H1 (cell line): ENCODE measurements around the gene BSG. TPM values are rescaled to one million over a fixed set of nuclear protein-coding genes. Genes with fewer than 3 reads are reported as not detected.

Experiments used
- ATF2 ChIP-seq: IDR thresholded peaks from 2 replicates; pipeline ENCODE4 v1.6.1; 2012; ENCODE audit warnings: low read length, inconsistent platforms
- CEBPB ChIP-seq: IDR thresholded peaks from 2 replicates; pipeline ENCODE4 v1.6.1; 2012; ENCODE audit warnings: low read depth, low read length
- CTBP2 ChIP-seq: IDR thresholded peaks from 2 replicates; pipeline ENCODE4 v1.7.0; 2011; ENCODE audit warnings: borderline replicate concordance, mild to moderate bottlenecking, moderate library complexity, mixed read lengths, low read length; ENCODE audit not compliant: insufficient read depth, insufficient read length
- E2F6 ChIP-seq: IDR thresholded peaks from 2 replicates; pipeline ENCODE4 v1.6.1; 2012; ENCODE audit warnings: inconsistent platforms
- EGR1 ChIP-seq: IDR thresholded peaks from 2 replicates; pipeline ENCODE4 v1.6.1; 2011; ENCODE audit warnings: low read depth, low read length, borderline replicate concordance
- EZH2 ChIP-seq: fragments of 200-600 bp; sonication (generic); IDR thresholded peaks from 2 replicates; pipeline ENCODE4 v1.7.1; 2012; ENCODE audit warnings: low read depth, mild to moderate bottlenecking, moderate library complexity, low read length, inconsistent platforms; ENCODE audit not compliant: severe bottlenecking
- FOSL1 ChIP-seq: IDR thresholded peaks from 2 replicates; pipeline ENCODE4 v1.6.1; 2011; ENCODE audit warnings: mild to moderate bottlenecking, low read depth, low read length, moderate library complexity; ENCODE audit not compliant: insufficient read depth
- GTF2F1 ChIP-seq: IDR thresholded peaks from 2 replicates; pipeline ENCODE4 v1.6.1; 2012; ENCODE audit warnings: low read depth, low read length, improper control_type of control experiment, borderline replicate concordance
- HDAC6 ChIP-seq: IDR thresholded peaks from one replicate; pipeline ENCODE4 v1.7.1; 2012; ENCODE audit warnings: low read depth, mild to moderate bottlenecking, inconsistent platforms, low read length, moderate library complexity
- JUN ChIP-seq: IDR thresholded peaks from 2 replicates; pipeline ENCODE4 v1.6.1; 2011; ENCODE audit warnings: low read depth, mild to moderate bottlenecking, improper control_type of control experiment, low read length
- KDM1A ChIP-seq: fragments of 200-600, 300-600 bp; sonication (generic); IDR thresholded peaks from 2 replicates; pipeline ENCODE4 v1.7.1; 2016; ENCODE audit warnings: mild to moderate bottlenecking, low read length, borderline replicate concordance
- MAX ChIP-seq: IDR thresholded peaks from 2 replicates; pipeline ENCODE4 v1.6.1; 2012; ENCODE audit warnings: inconsistent platforms
- POLR2A ChIP-seq, 2 experiments: IDR thresholded peaks; 1 replicate in 1 of 2; 2 replicates in 1 of 2; pipeline ENCODE4 v1.6.1; 2011; ENCODE audit warnings: low read depth in 2 of 2, low read length in 2 of 2, mild to moderate bottlenecking in 2 of 2; ENCODE audit errors: control extremely low read depth in 1 of 2
- RXRA ChIP-seq: IDR thresholded peaks from 2 replicates; pipeline ENCODE4 v1.6.1; 2011; ENCODE audit warnings: low read depth, mild to moderate bottlenecking, low read length, moderate library complexity; ENCODE audit not compliant: insufficient read depth
- SAP30 ChIP-seq: fragments of 300-600 bp; sonication (generic); IDR thresholded peaks from 2 replicates; pipeline ENCODE4 v1.7.1; 2012; ENCODE audit warnings: low read length, moderate library complexity, mild to moderate bottlenecking, inconsistent platforms; ENCODE audit not compliant: insufficient read depth, insufficient replicate concordance
- SIX5 ChIP-seq: IDR thresholded peaks from 2 replicates; pipeline ENCODE4 v1.6.1; 2011; ENCODE audit warnings: mild to moderate bottlenecking, low read depth, low read length
- SP4 ChIP-seq: IDR thresholded peaks from 2 replicates; pipeline ENCODE4 v1.6.1; 2012; ENCODE audit warnings: low read length, inconsistent platforms
- TCF12 ChIP-seq: IDR thresholded peaks from 2 replicates; pipeline ENCODE4 v1.6.1; 2011; ENCODE audit warnings: low read depth, mild to moderate bottlenecking, low read length
- YY1 ChIP-seq: IDR thresholded peaks from 2 replicates; pipeline ENCODE4 v1.6.1; 2011; ENCODE audit warnings: low read depth, mild to moderate bottlenecking, low read length
- polyA plus RNA-seq, 7 experiments: library from polyadenylated mRNA; depleted of rRNA in 3 of 7; stranded (reverse) in 5 of 7; unstranded in 2 of 7; fragments of >200 nt in 5 of 7; fragments of 200-250 nt in 2 of 7; gene quantifications; 1 replicate in 5 of 7; 2 replicates in 1 of 7; 4 replicates in 1 of 7; pipeline versions ENCODE4 v1.2.1 to v1.2.3, GENCODE V29; 2011 to 2013; ENCODE audit warnings: missing spikeins in 2 of 7, mixed read lengths in 2 of 7
- total RNA-seq: library from RNA; stranded (reverse); fragmentation: NEBNext Ultra II Directional; extraction: Animal tissue kit (Norgen Biotek cat#: 25700); gene quantifications from 2 replicates; pipeline ENCODE4 v1.2.1, GENCODE V29; 2021

The BSG gene
- total and polyA plus RNA-seq, 2 of the 8 experiments (the other 6 are each of a cell fraction or from before 2014, with no cell fraction given): 726 to 1,055 TPM

GRCh38 chr19:532561-533363 is 39.6 kb upstream of the BSG start (continued):
- TF ChIP-seq CTBP2 (no peak), YY1 (no peak), TCF12 (0 out of 2 replicates have a peak, but pooled peaks have one; percentile 46), SIX5 (no peak), ATF2 (no peak), SP4 (no peak), KDM1A (no peak), POLR2A (IDR thresholded peaks at IDR 0.05; ENCODE audit: control extremely low read depth in 1 of 2, low read depth in 2 of 2, low read length in 2 of 2) (no peak; a peak in 1 of 3 replicates), EZH2 (no peak), HDAC6 (no peak), EGR1 (no peak), MAX (no peak; the same call in 1 of the 2 replicates), JUN (no peak), GTF2F1 (no peak), RXRA (no peak), SAP30 (no peak), E2F6 (no peak), FOSL1 (no peak), CEBPB (no peak)
